Fibroblast of lung (primary cell): ENCODE data around the gene GOLGA7B.

ENCODE experiments used
- CTCF ChIP-seq, 2 donors: IDR thresholded peaks in 1 of 2; conservative IDR thresholded peaks in 1 of 2; 1 replicate in 1 of 2; 2 replicates in 1 of 2; pipeline ENCODE4 v1.5.1; 2011 to 2012; ENCODE audit warnings: low read length in 2 of 2, control low read depth in 1 of 2, inconsistent platforms in 1 of 2, low read depth in 1 of 2, mild to moderate bottlenecking in 1 of 2
- EZH2 ChIP-seq: IDR thresholded peaks from 2 replicates; pipeline ENCODE4 v1.5.1; 2012; ENCODE audit warnings: low read length, control low read depth, mild to moderate bottlenecking; ENCODE audit errors: missing control alignments

GRCh38 chr10:97826892-97827291 lies 22.8 kb upstream of the GOLGA7B start:
- TF ChIP-seq CTCF (conservative IDR thresholded peaks at IDR 0.05 in 1 of 2, IDR thresholded peaks at IDR 0.05 in 1 of 2; ENCODE audit: low read depth in 1 of 2, low read length in 2 of 2) (no peak), EZH2 (no peak)
